CD4-positive, CD25-positive, alpha-beta regulatory T cell (primary cell): ENCODE measurements around the gene GAL. TPM values are rescaled to one million over a fixed set of nuclear protein-coding genes. Genes with fewer than 3 reads are reported as not detected.
A peak's percentile ranks its signal among the peaks of the same experiment; 100 is the strongest.

ENCODE experiments used
- ATAC-seq, 2 donors: fragments of 150-1000 bp; cut with Tn5 transposase; one replicate each; pipeline ENCODE4 v1.10.0; 2021; ENCODE audit warnings: low read depth in 2 of 2, moderate number of reproducible peaks in 2 of 2, moderate library complexity in 1 of 2
- DNase-seq, 3 donors: peaks; one replicate each; pipeline versions ENCODE4 v3.0.0 to v3.0.0-alpha.2; 2012 to 2022; ENCODE audit warnings: mixed read lengths in 1 of 3
- H3K27ac ChIP-seq: one replicate; pipeline ENCODE4 v1.7.0; 2013; ENCODE audit warnings: mild to moderate bottlenecking, low read length; ENCODE audit not compliant: insufficient read depth, poor library complexity, severe bottlenecking
- H3K27me3 ChIP-seq: one replicate; pipeline ENCODE4 v1.7.0; 2013; ENCODE audit warnings: low read length; ENCODE audit not compliant: control insufficient read depth, insufficient read depth
- H3K36me3 ChIP-seq: one replicate; pipeline ENCODE4 v1.7.0; 2013; ENCODE audit warnings: mild to moderate bottlenecking, low read length, moderate library complexity; ENCODE audit not compliant: control insufficient read depth, insufficient read depth
- H3K4me1 ChIP-seq: 2 replicates; pipeline ENCODE4 v1.7.0; 2013; ENCODE audit warnings: mild to moderate bottlenecking, low read length; ENCODE audit not compliant: insufficient read depth, control insufficient read depth, poor library complexity, severe bottlenecking
- H3K4me3 ChIP-seq: one replicate; pipeline ENCODE4 v1.7.0; 2013; ENCODE audit warnings: low read depth, mild to moderate bottlenecking, low read length, moderate library complexity
- H3K9me3 ChIP-seq, 2 experiments: 1 replicate in 1 of 2; 2 replicates in 1 of 2; pipeline ENCODE4 v1.7.0; 2013; ENCODE audit warnings: low read length in 2 of 2, mild to moderate bottlenecking in 1 of 2, moderate library complexity in 1 of 2; ENCODE audit not compliant: control insufficient read depth in 2 of 2
- H3K27ac Mint-ChIP-seq, 3 donors: one replicate each; pipeline ENCODE4 v1.8.0; 2020 to 2022; ENCODE audit warnings: mild to moderate bottlenecking in 3 of 3, mixed read lengths in 3 of 3, moderate library complexity in 2 of 3
- H3K27me3 Mint-ChIP-seq: one replicate; pipeline ENCODE4 v1.8.0; 2022; ENCODE audit warnings: mild to moderate bottlenecking, mixed read lengths
- H3K36me3 Mint-ChIP-seq: one replicate; pipeline ENCODE4 v1.8.0; 2020; ENCODE audit warnings: mixed read lengths
- H3K4me1 Mint-ChIP-seq, 4 donors: one replicate each; pipeline ENCODE4 v1.8.0; 2020 to 2022; ENCODE audit warnings: mixed read lengths in 4 of 4, mild to moderate bottlenecking in 1 of 4
- H3K4me3 Mint-ChIP-seq, 4 donors: one replicate each; pipeline ENCODE4 v1.8.0; 2020 to 2022; ENCODE audit warnings: mild to moderate bottlenecking in 4 of 4, mixed read lengths in 4 of 4, moderate library complexity in 3 of 4
- H3K9me3 Mint-ChIP-seq, 7 donors: one replicate each; pipeline ENCODE4 v1.8.0; 2020 to 2022; ENCODE audit warnings: mixed read lengths in 7 of 7, mild to moderate bottlenecking in 3 of 7, moderate library complexity in 2 of 7
- polyA plus RNA-seq, 4 donors: library from polyadenylated mRNA; unstranded; fragments of 300-500 nt; fragmentation: Illumina TruSeq; gene quantifications; one replicate each; pipeline ENCODE4 v1.2.3, GENCODE V29; 2021
- total RNA-seq: library from RNA; stranded (reverse); gene quantifications from one replicate; pipeline ENCODE4 v1.2.3, GENCODE V29; 2022

GAL gene
- total and polyA plus RNA-seq, 5 donors from 2014 or later: not detected

GRCh38 chr11:68678031-68678441 lies 6.3 kb upstream of the GAL start:
- Histone ChIP-seq H3K4me1 (no peaks in the 10 kb centered on the region), H3K27me3 (peaks cover 1% of the 10 kb centered on the region), H3K9me3 (no peaks in the 10 kb centered on the region), H3K27ac (no peak overlapping the region), H3K36me3 (no peaks in the 10 kb centered on the region), H3K4me3 (no peak overlapping the region)
- DNase-seq (no peak), ATAC-seq (no peak)
- H3K36me3 Mint-ChIP-seq: no peaks in the 10 kb centered on the region
- H3K4me1 Mint-ChIP-seq: no peaks in the 10 kb centered on the region
- peaks cover 0 to 2% (median 0%) of the 10 kb centered on the region in 7 donors for H3K9me3 Mint-ChIP-seq
- no peak overlapping the region for H3K4me3 Mint-ChIP-seq
- no peak overlapping the region for H3K27ac Mint-ChIP-seq
- H3K27me3 Mint-ChIP-seq: peaks cover 17% of the 10 kb centered on the region

GRCh38 chr11:68680541-68681231 lies 3.7 kb upstream of the GAL start:
- DNase-seq (no peak), ATAC-seq (no peak)
- Histone ChIP-seq H3K4me3 (no peak overlapping the region), H3K9me3 (no peaks in the 10 kb centered on the region), H3K27ac (no peak overlapping the region), H3K27me3 (peaks cover 7% of the 10 kb centered on the region), H3K4me1 (peaks cover 5% of the 10 kb centered on the region), H3K36me3 (no peaks in the 10 kb centered on the region)
- Mint-ChIP-seq H3K36me3 (no peaks in the 10 kb centered on the region), H3K27ac (no peak overlapping the region), H3K4me3 (no peak overlapping the region), H3K4me1 (no peaks in the 10 kb centered on the region), H3K27me3 (peaks cover 24% of the 10 kb centered on the region), H3K9me3 (no peaks in the 10 kb centered on the region)

DNA sequence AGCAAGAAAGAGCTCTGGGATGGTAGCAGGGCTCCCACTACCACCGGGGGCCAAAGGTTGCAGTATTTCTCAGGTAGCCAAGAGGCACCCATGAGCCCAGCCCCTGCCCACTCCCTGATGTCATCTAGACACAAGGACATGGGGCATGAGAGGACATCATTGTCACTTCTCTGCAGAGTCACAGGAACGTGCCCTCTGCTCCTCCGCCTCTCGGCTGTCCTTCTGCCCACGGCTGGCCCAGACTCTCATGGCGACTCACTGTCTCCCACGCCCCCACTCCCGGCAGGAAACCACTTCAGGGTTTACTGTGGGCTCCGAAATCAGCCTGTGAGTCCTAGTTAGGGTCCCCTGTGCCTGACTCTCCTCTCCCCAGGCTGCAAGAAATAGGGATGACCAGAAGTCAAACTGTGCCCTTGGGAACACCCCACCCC lies 1.8 kb upstream of the GAL start:
- no peaks in the 10 kb centered on the region for H3K9me3 ChIP-seq
- H3K27ac Mint-ChIP-seq: no peak overlapping the region
- H3K27me3 Mint-ChIP-seq: peaks cover 39% of the 10 kb centered on the region
- peaks cover 0 to 2% (median 0%) of the 10 kb centered on the region in 4 donors for H3K4me1 Mint-ChIP-seq
- peaks cover 5% of the 10 kb centered on the region for H3K4me1 ChIP-seq
- no peaks in the 10 kb centered on the region for H3K36me3 ChIP-seq
- H3K36me3 Mint-ChIP-seq: no peaks in the 10 kb centered on the region
- peaks cover 7% of the 10 kb centered on the region for H3K27me3 ChIP-seq
- H3K9me3 Mint-ChIP-seq: no peaks in the 10 kb centered on the region
- ATAC-seq (no peak), DNase-seq (no peak)
- no peak overlapping the region for H3K4me3 ChIP-seq
- H3K27ac ChIP-seq: no peak overlapping the region
- peak overlapping the region in 2 of 4 donors; percentile 0 to 36 for H3K4me3 Mint-ChIP-seq

DNA sequence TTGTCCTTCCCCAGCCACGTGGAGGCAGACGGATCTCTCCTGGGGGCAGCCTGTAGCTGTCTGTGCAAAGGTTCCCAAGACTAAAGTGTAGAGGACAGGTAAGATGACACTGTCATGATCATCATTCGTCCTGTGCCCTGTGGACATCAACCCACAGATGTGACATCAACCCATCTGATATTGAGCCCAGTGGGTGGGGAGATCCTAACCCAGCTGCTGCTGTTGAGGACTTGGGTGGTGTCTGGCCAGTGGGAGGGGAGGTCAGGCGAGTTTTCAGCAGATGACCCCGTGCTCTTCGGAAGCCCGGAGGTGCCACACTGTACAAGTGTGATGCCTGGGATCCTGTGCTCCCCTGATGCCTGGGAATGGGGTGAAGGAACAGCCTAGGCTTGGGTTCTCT lies 1.2 kb upstream of the GAL start:
- ATAC-seq (no peak), DNase-seq (no peak)
- Mint-ChIP-seq H3K36me3 (no peaks in the 10 kb centered on the region), H3K4me3 (no peak overlapping the region), H3K27me3 (peaks cover 43% of the 10 kb centered on the region), H3K9me3 (no peaks in the 10 kb centered on the region), H3K4me1 (peaks cover 0 to 2% (median 0%) of the 10 kb centered on the region in 4 donors), H3K27ac (no peak overlapping the region)
- peaks cover 5% of the 10 kb centered on the region for H3K4me1 ChIP-seq
- H3K9me3 ChIP-seq: no peaks in the 10 kb centered on the region
- H3K27me3 ChIP-seq: peaks cover 7% of the 10 kb centered on the region
- H3K27ac ChIP-seq: no peak overlapping the region
- no peaks in the 10 kb centered on the region for H3K36me3 ChIP-seq
- no peak overlapping the region for H3K4me3 ChIP-seq

DNA sequence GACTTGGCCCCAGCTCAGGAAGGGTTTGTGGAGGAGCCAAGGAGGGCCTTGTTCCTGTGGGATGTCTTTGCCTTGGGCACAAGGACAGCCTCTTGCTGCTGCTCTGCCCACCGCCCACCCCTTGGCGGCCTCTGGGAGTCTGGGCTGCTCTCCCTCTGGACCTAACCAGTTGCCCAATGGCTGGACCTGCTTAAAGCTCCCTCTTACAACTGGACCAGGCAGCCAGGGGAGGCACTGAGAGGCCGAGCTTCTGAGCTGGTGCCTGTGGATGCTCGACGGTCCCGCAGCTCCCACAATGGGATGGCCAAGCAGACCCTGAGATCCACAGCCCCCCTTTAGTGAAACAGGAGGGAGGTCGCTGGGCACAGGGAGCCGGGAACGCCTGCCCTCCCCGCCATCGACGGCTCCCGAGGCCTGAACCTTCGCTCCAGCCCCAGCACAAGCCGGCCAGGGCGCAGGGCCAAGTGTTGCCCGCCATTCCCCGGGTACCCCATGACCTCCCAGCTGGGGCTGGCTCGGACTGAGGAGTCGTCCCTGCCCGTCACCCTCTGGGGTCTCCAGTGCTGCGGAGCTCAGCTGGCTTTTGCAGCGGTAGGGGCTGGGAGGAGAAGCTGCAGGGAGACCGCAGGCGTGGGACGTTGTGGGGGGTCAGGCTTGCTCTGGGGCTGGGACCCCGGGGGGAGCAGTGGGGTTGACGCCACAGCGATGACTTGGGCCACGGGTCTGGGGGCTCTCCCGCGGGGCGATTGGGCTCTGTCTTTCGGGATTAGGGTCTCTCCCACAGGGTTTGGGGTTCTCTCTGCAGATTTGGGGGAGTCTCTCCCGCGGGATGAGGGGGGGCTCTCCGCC lies 584 bp upstream of the GAL start:
- H3K27ac Mint-ChIP-seq: no peak overlapping the region
- ATAC-seq (no peak), DNase-seq (no peak)
- Histone ChIP-seq H3K4me1 (peaks cover 5% of the 10 kb centered on the region), H3K27me3 (peaks cover 7% of the 10 kb centered on the region), H3K9me3 (no peaks in the 10 kb centered on the region), H3K27ac (no peak overlapping the region), H3K4me3 (no peak overlapping the region), H3K36me3 (no peaks in the 10 kb centered on the region)
- peaks cover 45% of the 10 kb centered on the region for H3K27me3 Mint-ChIP-seq
- H3K36me3 Mint-ChIP-seq: no peaks in the 10 kb centered on the region
- no peaks in the 10 kb centered on the region for H3K9me3 Mint-ChIP-seq
- H3K4me3 Mint-ChIP-seq: no peak overlapping the region
- peaks cover 0 to 2% (median 0%) of the 10 kb centered on the region in 4 donors for H3K4me1 Mint-ChIP-seq

DNA sequence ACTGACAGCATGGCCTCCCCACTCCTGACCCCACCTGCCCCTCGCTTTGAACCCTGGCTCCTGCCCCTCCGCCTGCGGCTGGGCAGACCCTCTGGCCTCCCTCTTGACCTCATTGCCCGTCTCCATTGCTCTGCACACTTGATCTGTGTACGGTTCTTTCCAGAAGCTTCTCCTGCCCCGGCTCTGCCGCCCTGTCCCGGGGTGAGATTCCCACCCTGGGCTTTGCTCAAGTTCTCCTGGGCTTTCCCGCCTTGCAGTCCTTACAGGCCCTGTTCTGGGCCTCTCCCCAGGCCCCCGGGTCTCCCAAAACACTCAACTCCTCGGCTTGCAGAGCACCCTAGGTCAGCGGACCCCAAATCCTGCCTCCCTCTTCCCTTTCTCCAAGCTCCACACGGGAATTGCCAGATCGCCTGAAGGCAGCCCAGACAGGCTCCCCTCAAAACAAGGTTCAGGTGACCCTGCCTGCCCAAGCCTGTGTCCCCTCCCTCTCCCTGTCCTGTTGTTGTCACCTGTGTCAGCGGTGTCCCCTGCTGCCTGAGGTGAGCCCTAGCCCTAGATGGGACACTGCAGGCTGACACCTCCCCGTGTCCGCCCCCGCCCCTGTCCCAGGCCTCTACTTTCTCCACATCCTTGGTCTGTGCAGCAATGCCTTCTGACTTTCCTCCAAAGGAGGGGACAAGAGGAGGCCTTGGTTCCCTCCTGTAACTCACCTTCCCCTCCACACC lies 1.5 kb downstream of the GAL start:
- Mint-ChIP-seq H3K36me3 (no peaks in the 10 kb centered on the region), H3K27ac (no peak overlapping the region), H3K9me3 (no peaks in the 10 kb centered on the region), H3K4me3 (peak overlapping the region in 2 of 4 donors; percentile 24 to 50), H3K4me1 (peaks cover 4 to 15% (median 9%) of the 10 kb centered on the region in 4 donors), H3K27me3 (peaks cover 51% of the 10 kb centered on the region)
- H3K27ac ChIP-seq: no peak overlapping the region
- peaks cover 13% of the 10 kb centered on the region for H3K4me1 ChIP-seq
- H3K4me3 ChIP-seq: no peak overlapping the region
- DNase-seq (no peak), ATAC-seq (no peak)
- peaks cover 7% of the 10 kb centered on the region for H3K27me3 ChIP-seq
- no peaks in the 10 kb centered on the region for H3K36me3 ChIP-seq
- H3K9me3 ChIP-seq: no peaks in the 10 kb centered on the region

- Mint-ChIP-seq H3K36me3 (no peaks in the 10 kb centered on the region), H3K4me3 (peak overlapping the region in 2 of 4 donors; percentile 24 to 50), H3K4me1 (peaks cover 9 to 22% (median 15%) of the 10 kb centered on the region in 4 donors), H3K27me3 (peaks cover 58% of the 10 kb centered on the region), H3K9me3 (no peaks in the 10 kb centered on the region), H3K27ac (no peak overlapping the region)
- Histone ChIP-seq H3K27me3 (peaks cover 7% of the 10 kb centered on the region), H3K4me3 (no peak overlapping the region), H3K4me1 (peaks cover 15% of the 10 kb centered on the region), H3K27ac (no peak overlapping the region), H3K36me3 (no peaks in the 10 kb centered on the region), H3K9me3 (no peaks in the 10 kb centered on the region)
- DNase-seq: no peak
- no peak for ATAC-seq
These were observed 2.1 kb downstream of the GAL start for GRCh38 chr11:68686486-68686885.
